MM.1S (cell line): ENCODE data around the gene CFAP99.
"Not testable (repeated sequence)": the region's sequence is repeated elsewhere in the genome, so short reads cannot be mapped to it uniquely, and the experiment has no call there.

ENCODE experiments used
- DNase-seq: peaks from one replicate; pipeline ENCODE4 v3.0.0-alpha.2; 2015
- H2AFZ ChIP-seq: fragments of 300-600 bp; sonication (generic); 2 replicates; pipeline ENCODE4 v1.6.0; 2016; ENCODE audit warnings: antibody characterized with exemption, low read length
- H3F3A ChIP-seq: fragments of 300-600 bp; sonication (generic); 2 replicates; pipeline ENCODE4 v1.6.1; 2016; ENCODE audit warnings: mild to moderate bottlenecking, antibody characterized with exemption, low read length, moderate library complexity, mixed read lengths; ENCODE audit not compliant: insufficient read depth
- H3K27ac ChIP-seq: fragments of 300-600 bp; sonication (generic); 2 replicates; pipeline ENCODE4 v1.5.1; 2016; ENCODE audit warnings: mild to moderate bottlenecking, low read length
- H3K27me3 ChIP-seq: fragments of 300-600 bp; sonication (generic); replicated peaks from 2 replicates; pipeline ENCODE4 v1.6.0; 2016; ENCODE audit warnings: low read length; ENCODE audit not compliant: insufficient read depth
- H3K36me3 ChIP-seq: fragments of 300-600 bp; sonication (generic); replicated peaks from 2 replicates; pipeline ENCODE4 v1.6.1; 2016; ENCODE audit warnings: mild to moderate bottlenecking, low read length, mixed read lengths; ENCODE audit not compliant: insufficient read depth
- H3K4me1 ChIP-seq: fragments of 300-600 bp; sonication (generic); 2 replicates; pipeline ENCODE4 v1.6.1; 2016; ENCODE audit warnings: low read length, mixed read lengths
- H3K4me2 ChIP-seq: fragments of 300-600 bp; sonication (generic); 2 replicates; pipeline ENCODE4 v1.6.0; 2016; ENCODE audit warnings: low read depth, low read length
- H3K4me3 ChIP-seq: fragments of 300-600 bp; sonication (generic); 2 replicates; pipeline ENCODE4 v1.5.1; 2016; ENCODE audit warnings: low read length, mixed read lengths
- H3K79me2 ChIP-seq: fragments of 300-600 bp; sonication (generic); 2 replicates; pipeline ENCODE4 v1.6.1; 2016; ENCODE audit warnings: mixed run types, low read length, mixed read lengths
- H3K9ac ChIP-seq: fragments of 300-600 bp; sonication (generic); 2 replicates; pipeline ENCODE4 v1.6.1; 2016; ENCODE audit warnings: low read length, mixed read lengths
- H3K9me2 ChIP-seq: fragments of 300-600 bp; sonication (generic); replicated peaks from 2 replicates; pipeline ENCODE4 v1.6.1; 2016; ENCODE audit warnings: mild to moderate bottlenecking, low read length, mixed read lengths; ENCODE audit not compliant: insufficient read depth
- H3K9me3 ChIP-seq: fragments of 300-600 bp; sonication (generic); replicated peaks from 2 replicates; pipeline ENCODE4 v1.6.1; 2016; ENCODE audit warnings: mild to moderate bottlenecking, low read length, mixed read lengths; ENCODE audit not compliant: insufficient read depth
- H4K20me1 ChIP-seq: fragments of 300-600 bp; sonication (generic); 2 replicates; pipeline ENCODE4 v1.6.1; 2016; ENCODE audit warnings: mild to moderate bottlenecking, low read length, moderate library complexity, mixed read lengths; ENCODE audit not compliant: insufficient read depth
- CTCF ChIP-seq: fragments of 300-600 bp; sonication (generic); IDR thresholded peaks from 2 replicates; pipeline ENCODE4 v1.5.1; 2016; ENCODE audit warnings: antibody characterized with exemption, low read length, mixed read lengths
- EZH2 ChIP-seq: fragments of 300-600 bp; sonication (generic); optimal IDR thresholded peaks from 2 replicates; pipeline ENCODE3; 2017; ENCODE audit warnings: low read depth, mild to moderate bottlenecking, antibody characterized with exemption, low read length, mixed read lengths
- EZH2phosphoT487 ChIP-seq: fragments of 300-600 bp; sonication (generic); IDR thresholded peaks from 2 replicates; pipeline ENCODE4 v1.6.1; 2018; ENCODE audit warnings: antibody characterized with exemption, low read length

CFAP99 gene

DNA sequence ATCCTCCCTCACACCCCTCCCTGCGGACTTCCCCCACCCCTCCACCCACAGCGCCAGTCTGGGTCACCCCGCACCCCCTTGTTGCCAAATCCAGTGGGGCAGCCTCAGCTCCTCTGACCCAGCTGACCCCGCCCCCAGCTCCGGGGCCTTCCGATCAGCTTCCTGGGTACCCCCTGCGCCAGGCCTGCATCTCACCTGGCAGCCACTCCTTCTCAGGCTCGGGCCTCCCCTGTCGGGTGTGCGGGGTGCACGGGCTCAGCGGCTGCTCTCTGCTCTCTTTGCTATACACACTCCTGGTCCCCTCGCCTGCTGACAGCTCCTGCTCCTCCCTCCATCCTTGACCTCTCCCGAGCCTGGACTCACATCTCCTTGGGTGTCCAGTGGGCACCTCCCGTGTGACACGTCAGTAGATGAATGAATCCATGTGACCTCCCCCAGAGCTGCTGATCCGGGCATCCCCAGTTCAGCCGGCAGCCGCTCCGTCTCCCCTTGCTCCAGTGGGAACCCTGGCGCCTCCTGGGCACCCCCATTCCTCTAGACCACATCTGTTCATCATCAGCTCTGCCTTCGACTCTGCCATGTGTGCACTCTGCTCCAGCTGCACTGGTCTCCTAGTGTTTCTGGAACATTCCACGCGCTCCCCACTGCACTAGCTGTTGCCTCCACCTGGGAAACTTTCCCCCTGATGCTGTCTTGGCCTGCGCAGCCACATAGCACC is 9.9 kb downstream of the CFAP99 start:
- DNase-seq = no peak
- Histone ChIP-seq H3K27me3 (no peaks in the 10 kb centered on the region; the same call in 1 of the 2 replicates), H3K9me2 (no peaks in the 10 kb centered on the region), H4K20me1 (no peaks in the 10 kb centered on the region), H3K4me3 (no peak overlapping the region), H3K4me1 (no peaks in the 10 kb centered on the region), H3K9me3 (no peaks in the 10 kb centered on the region), H2AFZ (no peak overlapping the region), H3K79me2 (no peaks in the 10 kb centered on the region), H3K9ac (no peak overlapping the region), H3K27ac (no peak overlapping the region), H3F3A (no peaks in the 10 kb centered on the region), H3K4me2 (no peak overlapping the region), H3K36me3 (no peaks in the 10 kb centered on the region)
- no peak for TF ChIP-seq CTCF
- no peak for TF ChIP-seq EZH2
- TF ChIP-seq EZH2phosphoT487 = no peak

- not testable (repeated sequence) for H3K4me2 ChIP-seq, H3K27me3 ChIP-seq, H3K4me3 ChIP-seq, H3K9me2 ChIP-seq, H3K9me3 ChIP-seq, H4K20me1 ChIP-seq, H2AFZ ChIP-seq, DNase-seq, H3K79me2 ChIP-seq, H3F3A ChIP-seq, H3K27ac ChIP-seq, H3K9ac ChIP-seq, H3K36me3 ChIP-seq, H3K4me1 ChIP-seq
Measured at GRCh38 chr4:2429945-2430757, 11.4 kb downstream of the CFAP99 start.

DNA sequence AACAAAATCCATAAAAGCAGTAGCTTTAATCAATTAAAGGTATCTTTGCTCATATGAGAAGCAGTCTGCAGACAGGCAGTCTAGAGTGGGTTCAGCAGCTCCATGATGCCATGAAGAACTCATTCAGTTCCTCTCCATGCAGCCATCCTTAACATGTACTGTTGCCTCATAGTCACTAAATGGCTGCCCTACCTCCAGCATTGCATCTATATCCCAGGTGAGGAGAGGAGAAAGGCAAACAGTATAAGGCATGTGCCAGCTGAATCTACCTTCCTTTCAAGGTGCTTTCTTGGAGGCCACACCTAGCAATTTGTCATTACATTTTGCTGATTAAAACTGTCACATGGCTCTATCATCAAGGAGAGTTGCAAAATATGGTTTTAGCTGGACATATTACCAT is 13.2 kb downstream of the CFAP99 start:
- H3K9me2 ChIP-seq = no peaks in the 10 kb centered on the region
- H3K79me2 ChIP-seq = no peaks in the 10 kb centered on the region
- H4K20me1 ChIP-seq = no peaks in the 10 kb centered on the region
- H3K4me1 ChIP-seq = no peaks in the 10 kb centered on the region
- no peaks in the 10 kb centered on the region for H3K36me3 ChIP-seq
- no peaks in the 10 kb centered on the region for H3K9me3 ChIP-seq
- H3K27me3 ChIP-seq = peaks cover 6% of the 10 kb centered on the region; the same call in 1 of the 2 replicates
- H3K4me2 ChIP-seq = no peak overlapping the region
- H3K9ac ChIP-seq = no peak overlapping the region
- TF ChIP-seq EZH2 (no peak), EZH2phosphoT487 (no peak), CTCF (no peak)
- no peak overlapping the region for H3K4me3 ChIP-seq
- no peak overlapping the region for H3K27ac ChIP-seq
- DNase-seq = no peak
- no peak overlapping the region for H2AFZ ChIP-seq
- no peaks in the 10 kb centered on the region for H3F3A ChIP-seq
